ENCODE data around the gene NDUFS7.

DNA sequence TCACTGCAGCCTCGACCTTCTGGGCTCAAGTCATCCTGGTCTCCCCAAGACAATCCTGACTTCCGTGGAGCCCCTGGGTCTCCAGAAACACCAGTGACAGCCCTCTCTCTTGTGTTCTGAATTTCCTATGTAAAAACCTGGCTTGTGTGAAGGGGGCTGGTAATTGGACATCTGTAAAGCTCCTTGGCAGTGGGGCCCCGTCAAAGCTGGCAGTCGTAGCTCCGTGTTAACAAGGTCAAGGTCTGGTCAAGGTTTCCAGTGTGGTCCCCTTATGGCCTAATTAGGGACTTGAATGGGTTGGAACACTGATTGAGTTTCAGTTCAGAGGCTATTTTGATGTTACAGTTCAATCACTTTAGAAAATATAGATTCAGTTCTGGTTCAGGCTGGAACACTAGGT, 32.8 kb upstream of the NDUFS7 start:
- TF ChIP-seq, protein P1, sequence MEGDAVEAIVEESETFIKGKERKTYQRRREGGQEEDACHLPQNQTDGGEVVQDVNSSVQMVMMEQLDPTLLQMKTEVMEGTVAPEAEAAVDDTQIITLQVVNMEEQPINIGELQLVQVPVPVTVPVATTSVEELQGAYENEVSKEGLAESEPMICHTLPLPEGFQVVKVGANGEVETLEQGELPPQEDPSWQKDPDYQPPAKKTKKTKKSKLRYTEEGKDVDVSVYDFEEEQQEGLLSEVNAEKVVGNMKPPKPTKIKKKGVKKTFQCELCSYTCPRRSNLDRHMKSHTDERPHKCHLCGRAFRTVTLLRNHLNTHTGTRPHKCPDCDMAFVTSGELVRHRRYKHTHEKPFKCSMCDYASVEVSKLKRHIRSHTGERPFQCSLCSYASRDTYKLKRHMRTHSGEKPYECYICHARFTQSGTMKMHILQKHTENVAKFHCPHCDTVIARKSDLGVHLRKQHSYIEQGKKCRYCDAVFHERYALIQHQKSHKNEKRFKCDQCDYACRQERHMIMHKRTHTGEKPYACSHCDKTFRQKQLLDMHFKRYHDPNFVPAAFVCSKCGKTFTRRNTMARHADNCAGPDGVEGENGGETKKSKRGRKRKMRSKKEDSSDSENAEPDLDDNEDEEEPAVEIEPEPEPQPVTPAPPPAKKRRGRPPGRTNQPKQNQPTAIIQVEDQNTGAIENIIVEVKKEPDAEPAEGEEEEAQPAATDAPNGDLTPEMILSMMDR (conservative IDR thresholded peaks at IDR 0.05) = no peak
- TF ChIP-seq ZFX (IDR thresholded peaks at IDR 0.05) = no peak
